ENCODE data around the gene CAMTA1.

The CAMTA1 gene

DNA sequence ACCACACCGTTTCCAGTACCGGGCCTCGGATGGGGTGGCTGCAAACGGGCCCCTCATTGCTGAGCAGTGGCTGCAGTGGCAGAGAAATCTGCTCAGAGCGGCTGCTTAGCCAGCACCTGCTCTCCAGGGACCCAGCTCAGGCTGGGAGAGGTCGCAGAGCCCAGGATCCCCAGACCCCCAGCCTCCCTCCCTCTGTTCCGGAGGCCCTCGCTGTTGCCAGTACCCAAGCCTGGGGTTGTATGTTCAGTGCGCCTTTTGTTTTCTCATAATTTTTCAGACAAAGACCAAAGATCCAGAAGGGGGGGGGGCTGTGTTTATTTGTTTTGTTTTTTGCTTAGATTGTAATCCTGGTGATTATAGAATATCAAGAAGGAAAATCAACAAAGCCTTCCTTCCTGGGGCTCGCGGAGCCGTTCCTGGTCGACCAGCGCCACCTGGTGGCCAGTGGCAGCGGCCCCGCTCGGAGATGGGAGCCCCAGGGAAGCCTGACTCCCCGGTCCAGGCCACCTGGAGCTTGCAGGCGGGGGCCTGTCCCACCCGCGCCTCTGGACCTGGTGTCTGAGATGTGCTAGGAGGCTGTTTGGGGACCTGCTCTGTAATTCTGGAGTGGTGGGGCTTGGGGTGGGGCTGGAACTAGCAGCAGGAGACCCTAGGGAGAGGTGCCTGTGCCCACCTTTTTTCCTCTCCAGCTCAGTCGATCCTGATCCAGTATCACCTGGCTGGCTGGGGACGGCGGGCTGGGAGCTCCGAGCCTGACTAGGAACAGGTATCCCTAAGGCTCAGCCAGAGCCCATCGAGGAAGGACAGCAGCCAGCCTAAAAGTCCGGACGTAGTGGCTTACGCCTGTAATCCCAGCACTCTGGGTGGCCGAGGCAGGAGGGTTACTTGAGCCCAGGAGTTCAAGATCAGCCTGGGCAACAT, 862.0 kb downstream of the CAMTA1 start:
- CTCF ChIA-PET = interaction anchor here (0.5 to 1.2 kb wide), 19 partner anchors 9 to 1023 kb away, joined by 3 to 7 read pairs (median 4); no protein-coding TSS in a partner anchor
- peak; percentile 91 for TF ChIP-seq CTCF (conservative IDR thresholded peaks at IDR 0.05; ENCODE audit: low read depth)
- DNase-seq (ENCODE audit: low spot score) = peak; percentile 91
- H3K27ac ChIP-seq = no peak overlapping the region
- POLR2A ChIA-PET (ENCODE audit: low non-redundant PET) = no interaction called here

DNA sequence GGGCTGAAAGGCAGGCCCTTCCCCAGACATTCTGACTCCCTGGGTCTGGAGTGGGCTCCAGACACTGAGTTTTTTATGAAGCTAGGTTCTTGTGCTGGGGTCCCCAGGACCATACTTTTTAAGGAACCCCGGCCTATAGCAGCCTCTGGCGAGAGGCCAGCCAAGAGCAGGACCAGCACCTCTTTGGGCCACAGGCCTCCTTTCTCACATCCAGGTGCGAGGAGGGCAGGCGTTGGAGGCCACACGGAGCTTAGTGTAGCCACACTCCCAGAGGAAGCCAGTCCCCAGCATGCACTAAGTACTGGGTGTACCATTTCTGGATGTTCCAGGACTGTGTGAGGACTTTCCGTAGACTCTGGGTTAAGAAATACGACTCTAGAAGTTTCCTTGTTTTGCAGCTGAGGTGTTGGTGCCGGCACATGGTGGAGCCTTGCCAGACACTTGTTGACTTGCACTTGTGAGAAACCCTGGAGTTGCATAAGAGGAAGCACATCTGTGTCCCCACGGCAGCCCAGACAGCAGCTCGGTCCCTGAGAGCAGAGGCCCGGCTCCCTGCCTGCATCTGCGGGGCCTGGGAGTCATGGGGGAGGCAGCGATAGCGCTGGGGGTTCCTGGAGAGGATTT, 863.6 kb downstream of the CAMTA1 start:
- CTCF ChIA-PET = interaction anchor here (0.6 to 1.2 kb wide), 4 partner anchors 12 to 606 kb away, joined by 3 to 4 read pairs (median 4); no protein-coding TSS in a partner anchor
- POLR2A ChIA-PET (ENCODE audit: low non-redundant PET) = no interaction called here
- no peak overlapping the region for H3K27ac ChIP-seq
- no peak for TF ChIP-seq CTCF (conservative IDR thresholded peaks at IDR 0.05; ENCODE audit: low read depth)
- no peak for DNase-seq (ENCODE audit: low spot score)

GRCh38 chr1:7650801-7651200, 865.5 kb downstream of the CAMTA1 start:
- ChIA-PET CTCF (no interaction called here), POLR2A (ENCODE audit: low non-redundant PET) (no interaction called here)

DNA sequence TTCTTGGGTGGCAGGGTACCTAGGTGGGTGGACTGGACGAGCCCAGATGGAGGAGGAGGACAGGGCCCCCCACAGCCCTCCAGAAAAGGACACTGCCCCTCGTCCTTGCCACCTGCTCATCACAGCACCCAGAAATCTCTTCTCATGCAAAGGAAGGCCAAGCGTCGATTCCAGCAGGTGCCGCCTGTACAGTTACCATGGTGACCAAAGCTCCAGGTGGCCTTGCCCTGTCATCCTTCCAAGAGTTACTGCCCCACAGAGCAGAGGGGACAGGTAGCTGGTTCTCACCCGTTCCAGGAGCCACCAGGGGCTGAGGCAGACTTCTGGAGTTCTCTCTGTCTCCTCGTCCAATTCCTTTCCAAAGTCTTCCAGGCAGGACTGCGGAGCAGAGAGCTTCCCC, 865.9 kb downstream of the CAMTA1 start:
- no peak overlapping the region for H3K27ac ChIP-seq
- DNase-seq (ENCODE audit: low spot score) = no peak
- ChIA-PET CTCF (no interaction called here), POLR2A (ENCODE audit: low non-redundant PET) (no interaction called here)
- TF ChIP-seq CTCF (conservative IDR thresholded peaks at IDR 0.05; ENCODE audit: low read depth) = no peak

More at GRCh38 chr1:7650801-7651200, 865.5 kb downstream of the CAMTA1 start:
- no peak for TF ChIP-seq CTCF (conservative IDR thresholded peaks at IDR 0.05; ENCODE audit: low read depth)
- no peak for DNase-seq (ENCODE audit: low spot score)
- no peak overlapping the region for H3K27ac ChIP-seq

- H3K27ac ChIP-seq = no peak overlapping the region
- DNase-seq (ENCODE audit: low spot score) = no peak
- CTCF ChIA-PET = interaction anchor here (2.1 kb wide), 1 partner anchor 18 kb away, joined by 6 read pairs; no protein-coding TSS in a partner anchor
- POLR2A ChIA-PET (ENCODE audit: low non-redundant PET) = no interaction called here
- no peak for TF ChIP-seq CTCF (conservative IDR thresholded peaks at IDR 0.05; ENCODE audit: low read depth)
Measured at GRCh38 chr1:7652061-7652460, 866.8 kb downstream of the CAMTA1 start.

GRCh38 chr1:7652515-7653098, 867.4 kb downstream of the CAMTA1 start:
- ChIA-PET POLR2A (ENCODE audit: low non-redundant PET) (no interaction called here), CTCF (interaction anchor here (0.7 to 2.1 kb wide), 2 partner anchors 14 to 17 kb away, joined by 3 to 6 read pairs; no protein-coding TSS in a partner anchor)
- DNase-seq (ENCODE audit: low spot score) = no peak
- no peak for TF ChIP-seq CTCF (conservative IDR thresholded peaks at IDR 0.05; ENCODE audit: low read depth)
- no peak overlapping the region for H3K27ac ChIP-seq
